HEK293T (cell line): ENCODE data around the gene SLC8A1.
A peak's percentile ranks its signal among the peaks of the same experiment; 100 is the strongest.

ENCODE experiments used
- CTCF ChIA-PET: fragments of 350-600 bp; formaldehyde crosslinking; extraction: SDS; loops from one replicate; lab custom pipeline; 2021; ENCODE audit warnings: antibody characterized with exemption, inconsistent platforms; lab: Yijun Ruan, JAX
- POLR2A ChIA-PET: fragments of 350-600 bp; formaldehyde crosslinking; extraction: SDS; loops from one replicate; lab custom pipeline; 2020; ENCODE audit warnings: antibody characterized with exemption, inconsistent platforms; lab: Yijun Ruan, JAX
- DNase-seq: peaks from one replicate; pipeline ENCODE4 v3.0.0; 2012; ENCODE audit warnings: mixed read lengths; ENCODE audit errors: extremely low spot score
- ARNT ChIP-seq: fragments of 450-650 bp; IDR thresholded peaks from 2 replicates; pipeline ENCODE4 v1.6.1; 2017; ENCODE audit warnings: mild to moderate bottlenecking
- BHLHE40 ChIP-seq: fragments of 450-650 bp; IDR thresholded peaks from 2 replicates; pipeline ENCODE4 v1.6.1; 2016; ENCODE audit warnings: mild to moderate bottlenecking, moderate library complexity, borderline replicate concordance
- CTBP1 ChIP-seq: fragments of 450-650 bp; IDR thresholded peaks from 2 replicates; pipeline ENCODE4 v1.6.1; 2016; ENCODE audit warnings: borderline replicate concordance
- ELF4 ChIP-seq: fragments of 450-650 bp; IDR thresholded peaks from 2 replicates; pipeline ENCODE4 v1.6.1; 2017; ENCODE audit warnings: antibody characterized with exemption
- FOXA1 ChIP-seq: fragments of 450-650 bp; IDR thresholded peaks from 2 replicates; pipeline ENCODE4 v1.6.1; 2016; ENCODE audit warnings: mild to moderate bottlenecking
- FOXK2 ChIP-seq: fragments of 450-650 bp; IDR thresholded peaks from 2 replicates; pipeline ENCODE4 v1.6.1; 2016; ENCODE audit warnings: mild to moderate bottlenecking
- FOXM1 ChIP-seq: fragments of 450-650 bp; IDR thresholded peaks from 2 replicates; pipeline ENCODE4 v1.6.1; 2017; ENCODE audit warnings: mild to moderate bottlenecking, borderline replicate concordance
- HDGF ChIP-seq: fragments of 450-650 bp; IDR thresholded peaks from 2 replicates; pipeline ENCODE4 v1.6.1; 2017; ENCODE audit warnings: antibody characterized with exemption, borderline replicate concordance
- L3MBTL2 ChIP-seq: fragments of 450-650 bp; conservative IDR thresholded peaks from 2 replicates; pipeline ENCODE4 v1.6.1; 2016; ENCODE audit warnings: mild to moderate bottlenecking
- LEF1 ChIP-seq: fragments of 450-650 bp; IDR thresholded peaks from 2 replicates; pipeline ENCODE4 v1.6.1; 2017; ENCODE audit warnings: mild to moderate bottlenecking, borderline replicate concordance
- NFRKB ChIP-seq: fragments of 450-650 bp; IDR thresholded peaks from 2 replicates; pipeline ENCODE4 v1.6.1; 2016; ENCODE audit warnings: mild to moderate bottlenecking, moderate library complexity
- SP1 ChIP-seq: fragments of 450-650 bp; IDR thresholded peaks from 2 replicates; pipeline ENCODE4 v1.6.1; 2017
- SUZ12 ChIP-seq: fragments of 450-650 bp; IDR thresholded peaks from 2 replicates; pipeline ENCODE4 v1.6.1; 2016; ENCODE audit warnings: mild to moderate bottlenecking
- TARDBP ChIP-seq: fragments of 450-650 bp; IDR thresholded peaks from 2 replicates; pipeline ENCODE4 v1.6.1; 2016
- ZNF384 ChIP-seq: fragments of 450-650 bp; IDR thresholded peaks from 2 replicates; pipeline ENCODE4 v1.6.1; 2016
- TF ChIP-seq, protein P1 (sequence below): fragments of 450-650 bp; IDR thresholded peaks from 2 replicates; pipeline ENCODE4 v1.6.1; 2016

SLC8A1 gene

DNA sequence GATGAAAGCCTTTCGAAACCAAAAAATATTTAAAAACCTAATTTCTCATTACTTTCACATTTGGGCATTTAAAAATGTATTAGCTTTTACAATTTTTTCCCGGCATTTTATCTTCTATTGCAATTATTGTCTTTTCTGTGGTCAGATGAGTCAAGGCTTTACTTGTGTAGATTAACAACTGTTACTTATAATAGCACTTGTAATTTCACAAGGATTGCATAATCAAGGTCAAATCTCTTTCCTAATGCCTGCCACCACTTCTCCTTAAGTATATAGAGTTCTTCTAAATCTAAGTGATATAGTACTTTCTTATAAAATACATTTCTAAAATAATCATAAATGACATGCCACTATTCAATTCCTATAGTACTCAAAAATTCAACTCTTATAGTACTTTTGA lies 67.2 kb downstream of the SLC8A1 start:
- CTCF ChIA-PET, result no interaction called here
- no peak for DNase-seq

GRCh38 chr2:40384233-40384632 lies 67.7 kb downstream of the SLC8A1 start:
- POLR2A ChIA-PET, result no interaction called here
- TF ChIP-seq L3MBTL2 (no peak), TARDBP (no peak), ELF4 (no peak), SUZ12 (no peak), SP1 (no peak), HDGF (no peak), FOXM1 (no peak), ZNF384 (no peak), FOXA1 (no peak), ARNT (no peak), NFRKB (no peak), BHLHE40 (no peak), CTBP1 (no peak), FOXK2 (no peak)
- TF ChIP-seq, protein P1, sequence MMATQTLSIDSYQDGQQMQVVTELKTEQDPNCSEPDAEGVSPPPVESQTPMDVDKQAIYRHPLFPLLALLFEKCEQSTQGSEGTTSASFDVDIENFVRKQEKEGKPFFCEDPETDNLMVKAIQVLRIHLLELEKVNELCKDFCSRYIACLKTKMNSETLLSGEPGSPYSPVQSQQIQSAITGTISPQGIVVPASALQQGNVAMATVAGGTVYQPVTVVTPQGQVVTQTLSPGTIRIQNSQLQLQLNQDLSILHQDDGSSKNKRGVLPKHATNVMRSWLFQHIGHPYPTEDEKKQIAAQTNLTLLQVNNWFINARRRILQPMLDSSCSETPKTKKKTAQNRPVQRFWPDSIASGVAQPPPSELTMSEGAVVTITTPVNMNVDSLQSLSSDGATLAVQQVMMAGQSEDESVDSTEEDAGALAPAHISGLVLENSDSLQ, result no peak
- DNase-seq, result no peak
- CTCF ChIA-PET, result no interaction called here

More for the DNA sequence above, 67.2 kb downstream of the SLC8A1 start:
- TF ChIP-seq HDGF (no peak), ARNT (no peak), ZNF384 (no peak), TARDBP (no peak), FOXM1 (no peak), FOXK2 (no peak), SUZ12 (no peak), CTBP1 (no peak), FOXA1 (no peak), L3MBTL2 (no peak), SP1 (no peak), NFRKB (no peak)
- TF ChIP-seq, protein P1, result no peak
- POLR2A ChIA-PET, result no interaction called here

DNA sequence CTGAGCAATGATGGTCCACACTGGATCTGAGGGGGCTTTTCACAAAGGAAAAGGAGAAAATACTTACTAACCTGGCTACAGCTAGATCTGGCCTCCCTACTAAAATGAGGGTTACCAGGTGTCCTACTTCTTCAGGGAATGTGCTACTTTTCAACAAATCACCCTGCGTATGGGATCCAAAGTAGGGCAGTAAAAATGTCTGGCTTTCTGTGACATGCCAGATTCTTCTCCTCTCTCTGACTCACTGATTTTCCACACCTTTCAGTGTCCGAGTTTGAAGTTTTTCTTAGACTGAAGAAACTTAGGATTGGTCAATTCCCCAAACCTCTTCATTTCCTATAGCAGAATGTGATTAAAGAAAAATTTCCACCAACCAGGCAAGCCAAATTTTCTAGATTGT lies 71.2 kb downstream of the SLC8A1 start:
- DNase-seq, result no peak
- ChIA-PET POLR2A (no interaction called here), CTCF (no interaction called here)
- TF ChIP-seq FOXA1 (no peak), ELF4 (no peak), ZNF384 (no peak), ARNT (no peak), FOXM1 (no peak), LEF1 (no peak), BHLHE40 (no peak), L3MBTL2 (no peak), CTBP1 (no peak), HDGF (no peak), TARDBP (no peak), FOXK2 (no peak)

DNA sequence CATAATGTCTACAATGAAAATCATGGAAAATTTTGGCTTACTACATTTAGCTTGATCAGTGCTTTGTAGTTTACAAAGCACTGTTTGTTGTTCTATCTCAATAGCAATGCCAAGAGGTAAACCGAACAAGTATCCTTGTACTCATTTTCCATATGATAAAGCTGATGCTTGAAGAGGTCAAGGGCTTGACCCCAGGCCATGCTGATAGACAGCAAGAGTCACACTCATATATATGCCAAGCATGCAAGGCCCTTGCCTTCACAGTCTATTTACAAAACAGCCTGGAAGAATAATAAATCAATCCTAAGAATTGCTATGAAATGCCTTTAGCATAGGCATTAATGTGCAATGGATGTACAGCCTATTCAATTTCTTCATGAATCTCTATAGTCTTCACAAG lies 71.8 kb downstream of the SLC8A1 start:
- ChIA-PET POLR2A (no interaction called here), CTCF (no interaction called here)
- TF ChIP-seq NFRKB (no peak), ELF4 (no peak), BHLHE40 (no peak), SP1 (no peak), L3MBTL2 (no peak), FOXK2 (no peak), ZNF384 (no peak)
- DNase-seq, result no peak

DNA sequence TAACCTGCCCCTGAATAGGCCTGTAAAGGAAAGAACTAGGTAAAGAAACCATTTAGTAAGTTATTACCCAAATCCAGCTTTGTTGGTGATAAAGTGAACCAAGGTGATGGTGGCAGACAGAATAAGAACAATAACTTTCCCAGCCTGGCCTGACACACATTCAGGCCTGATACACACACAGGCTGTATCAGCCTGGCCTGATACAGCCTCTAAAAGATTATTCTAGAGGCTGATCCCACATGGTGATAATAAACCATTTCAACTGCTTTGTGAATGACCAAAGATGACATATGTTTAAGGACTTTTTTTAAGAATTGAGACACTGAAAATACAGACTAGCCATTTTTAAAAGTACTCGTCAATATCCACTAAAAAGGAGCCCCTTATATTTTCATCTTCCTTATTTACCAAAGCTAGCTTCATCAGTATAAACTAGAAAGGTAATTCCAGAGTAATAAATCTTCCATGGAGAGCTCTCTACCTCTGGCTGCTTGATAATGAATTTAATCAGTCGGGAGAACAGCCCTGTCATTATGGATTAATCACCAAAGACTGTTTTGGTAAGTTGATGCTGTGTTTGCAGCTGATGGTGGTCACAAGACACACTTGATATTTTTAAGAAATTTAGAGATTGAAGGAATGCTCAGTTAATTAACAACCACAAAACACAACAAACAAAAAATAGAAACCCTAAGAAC lies 77.2 kb downstream of the SLC8A1 start:
- POLR2A ChIA-PET, result no interaction called here

DNA sequence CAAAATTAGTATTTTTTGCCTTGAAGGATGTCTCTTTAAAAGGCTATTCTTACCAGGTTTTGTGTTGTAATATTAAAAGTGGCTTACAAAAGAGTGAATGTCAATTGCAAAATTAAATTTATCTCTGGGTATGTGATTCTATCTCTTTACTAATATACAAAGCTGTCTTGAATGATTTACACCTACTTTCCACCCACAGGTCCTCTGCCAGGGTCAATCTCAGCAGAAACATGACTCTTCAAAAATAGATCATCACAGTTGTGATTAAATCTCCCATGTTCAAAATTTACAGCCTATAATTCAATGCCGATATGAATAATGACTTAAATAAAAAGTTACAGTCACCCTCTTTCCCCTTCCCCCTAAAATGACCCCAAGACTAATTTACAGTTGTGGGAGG lies 78.8 kb downstream of the SLC8A1 start:
- ChIA-PET POLR2A (no interaction called here), CTCF (no interaction called here)
- no peak for DNase-seq
- TF ChIP-seq, protein P1, result peak; percentile 86
- TF ChIP-seq CTBP1, result 0 out of 2 replicates have a peak, but pooled peaks have one; percentile 36
- TF ChIP-seq BHLHE40, result no peak

More for the DNA sequence above, 77.2 kb downstream of the SLC8A1 start:
- no peak for DNase-seq
- CTCF ChIA-PET, result no interaction called here
- TF ChIP-seq CTBP1 (no peak), FOXK2 (no peak), LEF1 (no peak), BHLHE40 (no peak), SUZ12 (no peak), TARDBP (no peak), FOXM1 (no peak), NFRKB (no peak), L3MBTL2 (no peak)
